ENCODE data around the gene ATP1A1. TPM values are rescaled to one million over a fixed set of nuclear protein-coding genes. Genes with fewer than 3 reads are reported as not detected.

Gene ATP1A1
- 100 to 1,000 TPM; 183 to 281 TPM for total RNA-seq
- long read RNA-seq, transcript ATP1A1-201 (23 exons, 3,654 nt), result major isoform, 61 of 88 reads
- long read RNA-seq, partial matches to known transcripts, result 20 of 88 reads
- long read RNA-seq, other reads (novel, unspliced or antisense), result 3 of 88 reads

GRCh38 chr1:116372651-116373430 lies at the start of gene ATP1A1:
ATP1A1 (plus strand) TSS chr1:116373244; CDS start chr1:116373512, 268 bp downstream.
- ATAC-seq (peak; percentile 87 to 90), DNase-seq (peak; percentile 98)
- intact Hi-C loops (cut with DNase I), result loop anchor here in 1 of 2 donors (10.0 kb wide), 1 partner anchor 112 kb away; no protein-coding TSS in a partner anchor

- ATAC-seq, result no peak
- intact Hi-C loops (cut with DNase I), result no loop called here
- no peak for DNase-seq
Observed at GRCh38 chr1:116323491-116323890, 49.6 kb upstream of the ATP1A1 start.

GRCh38 chr1:116324411-116324810 lies 48.6 kb upstream of the ATP1A1 start:
- ATAC-seq, result no peak
- intact Hi-C loops (cut with DNase I), result no loop called here
- no peak for DNase-seq

GRCh38 chr1:116325104-116325503 lies 47.9 kb upstream of the ATP1A1 start:
- ATAC-seq (no peak), DNase-seq (no peak)
- intact Hi-C loops (cut with DNase I), result no loop called here

- intact Hi-C loops (cut with DNase I), result no loop called here
- ATAC-seq (no peak), DNase-seq (no peak)
Observed at GRCh38 chr1:116325922-116326321, 47.1 kb upstream of the ATP1A1 start.

- intact Hi-C loops (cut with DNase I), result no loop called here
- ATAC-seq (no peak), DNase-seq (no peak)
Observed at GRCh38 chr1:116326486-116326885, 46.6 kb upstream of the ATP1A1 start.

GRCh38 chr1:116328671-116329070 lies 44.4 kb upstream of the ATP1A1 start:
- no peak for ATAC-seq
- DNase-seq, result no peak
- intact Hi-C loops (cut with DNase I), result no loop called here

- ATAC-seq (no peak), DNase-seq (no peak)
- intact Hi-C loops (cut with DNase I), result no loop called here
Observed at GRCh38 chr1:116329524-116330341, 43.3 kb upstream of the ATP1A1 start.

GRCh38 chr1:116330342-116330652 lies 42.7 kb upstream of the ATP1A1 start:
- ATAC-seq (no peak), DNase-seq (no peak)
- intact Hi-C loops (cut with DNase I), result no loop called here

- intact Hi-C loops (cut with DNase I), result no loop called here
- ATAC-seq, result no peak
- no peak for DNase-seq
Observed at GRCh38 chr1:116330846-116331245, 42.2 kb upstream of the ATP1A1 start.

GRCh38 chr1:116331523-116331922 lies 41.5 kb upstream of the ATP1A1 start:
- intact Hi-C loops (cut with DNase I), result no loop called here

GRCh38 chr1:116332451-116332850 lies 40.6 kb upstream of the ATP1A1 start:
- DNase-seq, result no peak
- intact Hi-C loops (cut with DNase I), result no loop called here
- ATAC-seq, result no peak

More at GRCh38 chr1:116331523-116331922, 41.5 kb upstream of the ATP1A1 start:
- no peak for ATAC-seq
- no peak for DNase-seq

GRCh38 chr1:116333171-116334014 lies 39.7 kb upstream of the ATP1A1 start:
- ATAC-seq (peak; percentile 15 to 42), DNase-seq (no peak)
- intact Hi-C loops (cut with DNase I), result no loop called here

- DNase-seq (peak; percentile 51), ATAC-seq (peak; percentile 58 to 88)
- intact Hi-C loops (cut with DNase I), result no loop called here
Observed at GRCh38 chr1:116334015-116334547, 39.0 kb upstream of the ATP1A1 start.

GRCh38 chr1:116334868-116335635 lies 38.0 kb upstream of the ATP1A1 start:
- peak; percentile 47 to 80 for ATAC-seq

GRCh38 chr1:116335850-116336624 lies 37.0 kb upstream of the ATP1A1 start:
- DNase-seq (no peak), ATAC-seq (no peak)
- intact Hi-C loops (cut with DNase I), result no loop called here

More at GRCh38 chr1:116334868-116335635, 38.0 kb upstream of the ATP1A1 start:
- intact Hi-C loops (cut with DNase I), result no loop called here
- no peak for DNase-seq

GRCh38 chr1:116337398-116337797 lies 35.6 kb upstream of the ATP1A1 start:
- intact Hi-C loops (cut with DNase I), result no loop called here
- ATAC-seq, result no peak
- DNase-seq, result no peak

GRCh38 chr1:116338400-116338799 lies 34.6 kb upstream of the ATP1A1 start:
- intact Hi-C loops (cut with DNase I), result no loop called here
- ATAC-seq, result no peak

More at GRCh38 chr1:116338400-116338799, 34.6 kb upstream of the ATP1A1 start:
- no peak for DNase-seq
